Pulmonary artery endothelial cell (primary cell): ENCODE data around the gene DLGAP5. TPM values are rescaled to one million over a fixed set of nuclear protein-coding genes. Genes with fewer than 3 reads are reported as not detected.
A peak's percentile ranks its signal among the peaks of the same experiment; 100 is the strongest.

Experiments
- DNase-seq: peaks from one replicate; pipeline ENCODE4 v3.0.0-alpha.2; 2011; ENCODE audit warnings: low read depth, low spot score
- total RNA-seq: library from RNA; depleted of rRNA; stranded (reverse); fragments of >200 nt; gene quantifications from 2 replicates; pipeline ENCODE4 v1.2.3, GENCODE V29; 2014

Gene DLGAP5
- total RNA-seq = 48.5 and 77.7 TPM in 2 replicates

- DNase-seq = peak; percentile 83
Measured at GRCh38 chr14:55191203-55192053, at the start of gene DLGAP5. Gene DLGAP5 (minus strand): TSS chr14:55191585. CDS start chr14:55189179, 2,406 bp downstream.

GRCh38 chr14:55240526-55241178, 49.3 kb upstream of the DLGAP5 start:
- no peak for DNase-seq

- no peak for DNase-seq
Measured at GRCh38 chr14:55239320-55239719, 47.9 kb upstream of the DLGAP5 start.

GRCh38 chr14:55238019-55238680, 46.8 kb upstream of the DLGAP5 start:
- DNase-seq = no peak

GRCh38 chr14:55233591-55233990, 42.2 kb upstream of the DLGAP5 start:
- DNase-seq = no peak

GRCh38 chr14:55228261-55228660, 36.9 kb upstream of the DLGAP5 start:
- no peak for DNase-seq

- DNase-seq = no peak
Measured at GRCh38 chr14:55223364-55223763, 32.0 kb upstream of the DLGAP5 start.

GRCh38 chr14:55221968-55222367, 30.6 kb upstream of the DLGAP5 start:
- no peak for DNase-seq

GRCh38 chr14:55221186-55221585, 29.8 kb upstream of the DLGAP5 start:
- peak; percentile 46 for DNase-seq

- no peak for DNase-seq
Measured at GRCh38 chr14:55220230-55220629, 28.8 kb upstream of the DLGAP5 start.

- DNase-seq = no peak
Measured at GRCh38 chr14:55212634-55213033, 21.2 kb upstream of the DLGAP5 start.

GRCh38 chr14:55207832-55208231, 16.4 kb upstream of the DLGAP5 start:
- DNase-seq = no peak

- no peak for DNase-seq
Measured at GRCh38 chr14:55206175-55206693, 14.8 kb upstream of the DLGAP5 start.

GRCh38 chr14:55201219-55202101, 10.1 kb upstream of the DLGAP5 start:
- DNase-seq = no peak

GRCh38 chr14:55200651-55201050, 9.3 kb upstream of the DLGAP5 start:
- no peak for DNase-seq

- no peak for DNase-seq
Measured at GRCh38 chr14:55198749-55199148, 7.4 kb upstream of the DLGAP5 start.

- DNase-seq = no peak
Measured at GRCh38 chr14:55194656-55195355, 3.4 kb upstream of the DLGAP5 start.

- DNase-seq = no peak
Measured at GRCh38 chr14:55192054-55192621, 753 bp upstream of the DLGAP5 start.

- DNase-seq = no peak
Measured at GRCh38 chr14:55190906-55191202, 531 bp downstream of the DLGAP5 start.

GRCh38 chr14:55188686-55189295, 2.6 kb downstream of the DLGAP5 start:
- DNase-seq = no peak
